PC-9 (cell line): ENCODE data around the gene VAV3. TPM values are rescaled to one million over a fixed set of nuclear protein-coding genes. Genes with fewer than 3 reads are reported as not detected.
A peak's percentile ranks its signal among the peaks of the same experiment; 100 is the strongest.

Experiments
- BruUV-seq: library from RNA; stranded (reverse); fragments of 400-500 nt; replicated peaks from 2 replicates; lab custom pipeline; 2021; lab: Mats Ljungman, UMichigan
- CTCF ChIA-PET: fragments of 300-600 bp; sonication (Branson Sonifier 250); formaldehyde crosslinking; loops from one replicate; lab custom pipeline; 2022; ENCODE audit warnings: antibody characterized with exemption; lab: Charles Lee
- POLR2A ChIA-PET: fragments of 300-600 bp; sonication (Branson Sonifier 250); formaldehyde crosslinking; loops from one replicate; lab custom pipeline; 2022; ENCODE audit warnings: antibody characterized with exemption; ENCODE audit not compliant: unreplicated experiment; lab: Charles Lee
- DNase-seq, 2 experiments: peaks; one replicate each; pipeline versions ENCODE4 v3.0.0 to v3.0.0-alpha.2; 2015 to 2022; ENCODE audit warnings: mixed read lengths in 1 of 2
- H2AFZ ChIP-seq: fragments of 200-600 bp; sonication (generic); 2 replicates; pipeline ENCODE4 v1.8.1; 2017; ENCODE audit warnings: antibody characterized with exemption
- H3F3A ChIP-seq: fragments of 200-600 bp; sonication (generic); 2 replicates; pipeline ENCODE4 v1.8.1; 2017; ENCODE audit warnings: antibody characterized with exemption, mild to moderate bottlenecking, low read depth; ENCODE audit not compliant: insufficient read depth
- H3K27ac ChIP-seq: fragments of 200-600 bp; sonication (generic); 2 replicates; pipeline ENCODE4 v1.6.1; 2016; ENCODE audit warnings: mixed run types
- H3K27me3 ChIP-seq: fragments of 200-600 bp; sonication (generic); 2 replicates; pipeline ENCODE4 v1.6.1; 2016; ENCODE audit warnings: low read depth, mixed run types; ENCODE audit not compliant: insufficient read depth
- H3K36me3 ChIP-seq: fragments of 200-600 bp; sonication (generic); 2 replicates; pipeline ENCODE4 v1.6.1; 2016; ENCODE audit warnings: low read depth, mixed run types
- H3K4me1 ChIP-seq: fragments of 200-600 bp; sonication (generic); replicated peaks from 2 replicates; pipeline ENCODE4 v1.6.1; 2016; ENCODE audit warnings: mixed run types; ENCODE audit not compliant: insufficient read depth
- H3K4me2 ChIP-seq: fragments of 200-600 bp; sonication (generic); 2 replicates; pipeline ENCODE4 v1.6.1; 2017; ENCODE audit warnings: mixed run types
- H3K4me3 ChIP-seq: fragments of 200-600 bp; sonication (generic); 2 replicates; pipeline ENCODE4 v1.6.1; 2016; ENCODE audit warnings: mixed run types
- H3K79me2 ChIP-seq: fragments of 200-600 bp; sonication (generic); 2 replicates; pipeline ENCODE4 v1.6.1; 2017; ENCODE audit warnings: low read depth, mixed run types
- H3K9me2 ChIP-seq: fragments of 200-600 bp; sonication (generic); 2 replicates; pipeline ENCODE4 v1.8.1; 2017; ENCODE audit warnings: mild to moderate bottlenecking; ENCODE audit not compliant: insufficient read depth
- H3K9me3 ChIP-seq: fragments of 200-600 bp; sonication (generic); 2 replicates; pipeline ENCODE4 v1.8.1; 2016; ENCODE audit warnings: low read depth; ENCODE audit not compliant: insufficient read depth
- H4K20me1 ChIP-seq: fragments of 200-600 bp; sonication (generic); 2 replicates; pipeline ENCODE4 v1.8.1; 2017; ENCODE audit not compliant: insufficient read depth
- CTCF ChIP-seq: fragments of 200-600 bp; sonication (generic); conservative IDR thresholded peaks from 2 replicates; pipeline ENCODE4 v1.6.1; 2017; ENCODE audit warnings: mixed run types, antibody characterized with exemption, mild to moderate bottlenecking, moderate library complexity
- EZH2 ChIP-seq: fragments of 200-600 bp; sonication (generic); IDR thresholded peaks from 2 replicates; pipeline ENCODE4 v1.8.0; 2017; ENCODE audit warnings: antibody characterized with exemption, low read depth
- intact Hi-C: fragments of 100-400 bp; cut with micrococcal nuclease; formaldehyde crosslinking; loops from one replicate; pipeline ENCODE4 v1.10.0; 2022; ENCODE audit not compliant: unreplicated experiment
- total RNA-seq: library from RNA; stranded (reverse); gene quantifications from 2 replicates; pipeline ENCODE4 v1.2.3, GENCODE V29; 2021

Gene VAV3
- total RNA-seq, 1 experiment from 2014 or later, result 1.7 TPM

- H3K4me2 ChIP-seq, result no peak overlapping the region
- no peak for TF ChIP-seq CTCF
- TF ChIP-seq EZH2, result no peak
- intact Hi-C loops, result loop anchor here (10.0 kb wide), 2 partner anchors 149 to 179 kb away; partner anchors contain the start of gene VAV3
- POLR2A ChIA-PET, result no interaction called here
- H3K79me2 ChIP-seq, result no peaks in the 10 kb centered on the region
- H4K20me1 ChIP-seq, result no peaks in the 10 kb centered on the region
- no peaks in the 10 kb centered on the region for H3K9me3 ChIP-seq
- no peaks in the 10 kb centered on the region for H3F3A ChIP-seq
- no peaks in the 10 kb centered on the region for H3K9me2 ChIP-seq
- DNase-seq, result no peak
- no peak overlapping the region for H2AFZ ChIP-seq
- no peaks in the 10 kb centered on the region for H3K27me3 ChIP-seq
- CTCF ChIA-PET, result no interaction called here
- no peaks in the 10 kb centered on the region for H3K4me1 ChIP-seq
- H3K4me3 ChIP-seq, result no peak overlapping the region
- no peak overlapping the region for H3K27ac ChIP-seq
- BruUV-seq, result no TSS peak
- H3K36me3 ChIP-seq, result no peaks in the 10 kb centered on the region
Measured at GRCh38 chr1:107785496-107786202, 179.3 kb downstream of the VAV3 start.

GRCh38 chr1:107782217-107782845 lies 182.6 kb downstream of the VAV3 start:
- POLR2A ChIA-PET, result interaction anchor here (0.6 kb wide), 2 partner anchors 346 to 910 kb away, joined by 3 to 5 read pairs; partner anchors contain the start of gene PRPF38B
- H3K79me2 ChIP-seq, result no peaks in the 10 kb centered on the region
- intact Hi-C loops, result loop anchor here (1.0 to 10.0 kb wide), 4 partner anchors 152 to 861 kb away; partner anchors contain the start of gene VAV3
- peak; percentile 11 to 46 for DNase-seq
- no peak overlapping the region for H3K4me3 ChIP-seq
- no peak overlapping the region for H3K27ac ChIP-seq
- H3K9me3 ChIP-seq, result no peaks in the 10 kb centered on the region
- peaks cover 10% of the 10 kb centered on the region for H3K4me1 ChIP-seq
- H2AFZ ChIP-seq, result no peak overlapping the region
- no TSS peak for BruUV-seq
- H3K27me3 ChIP-seq, result no peaks in the 10 kb centered on the region
- no peaks in the 10 kb centered on the region for H3F3A ChIP-seq
- CTCF ChIA-PET, result interaction anchor here (0.6 to 2.4 kb wide), 7 partner anchors 336 to 861 kb away, joined by 3 to 27 read pairs (median 5); partner anchors contain the start of gene SLC25A24
- no peaks in the 10 kb centered on the region for H4K20me1 ChIP-seq
- no peaks in the 10 kb centered on the region for H3K36me3 ChIP-seq
- TF ChIP-seq CTCF, result peak; percentile 99
- no peak for TF ChIP-seq EZH2
- no peaks in the 10 kb centered on the region for H3K9me2 ChIP-seq
- H3K4me2 ChIP-seq, result no peak overlapping the region

GRCh38 chr1:107781245-107781644 lies 183.7 kb downstream of the VAV3 start:
- no peaks in the 10 kb centered on the region for H3K79me2 ChIP-seq
- no peaks in the 10 kb centered on the region for H4K20me1 ChIP-seq
- no peak overlapping the region for H3K27ac ChIP-seq
- H3K27me3 ChIP-seq, result no peaks in the 10 kb centered on the region
- ChIA-PET POLR2A (no interaction called here), CTCF (interaction anchor here (2.4 kb wide), 1 partner anchor 343 kb away, joined by 11 read pairs; no protein-coding TSS in a partner anchor)
- peaks cover 10% of the 10 kb centered on the region for H3K4me1 ChIP-seq
- no peaks in the 10 kb centered on the region for H3K9me2 ChIP-seq
- H3K4me2 ChIP-seq, result no peak overlapping the region
- H3F3A ChIP-seq, result no peaks in the 10 kb centered on the region
- H3K4me3 ChIP-seq, result no peak overlapping the region
- intact Hi-C loops, result loop anchor here (10.0 kb wide), 2 partner anchors 154 to 184 kb away; partner anchors contain the start of gene VAV3
- H3K9me3 ChIP-seq, result no peaks in the 10 kb centered on the region
- TF ChIP-seq EZH2, result no peak
- TF ChIP-seq CTCF, result no peak
- H2AFZ ChIP-seq, result no peak overlapping the region
- H3K36me3 ChIP-seq, result no peaks in the 10 kb centered on the region
- no TSS peak for BruUV-seq
- no peak for DNase-seq
